Activated naive CD4-positive, alpha-beta T cell treated with anti-CD3 and anti-CD28 coated beads, Interleukin-2, amount 50 U/mL, for 72 hours (primary cell): ENCODE results near the gene PLD3. TPM values are rescaled to one million over a fixed set of nuclear protein-coding genes. Genes with fewer than 3 reads are reported as not detected.

ENCODE experiments used
- ATAC-seq, 2 donors: fragments of 150-1000 bp; cut with Tn5 transposase; 2 replicates each; pipeline ENCODE4 v1.10.0; 2021; ENCODE audit warnings: mild to moderate bottlenecking in 2 of 2, moderate library complexity in 2 of 2
- DNase-seq, 2 donors: peaks; one replicate each; pipeline ENCODE4 v3.0.0; 2021 to 2022; ENCODE audit warnings: low spot score in 2 of 2
- H3K27ac Mint-ChIP-seq, 2 donors: one replicate each; pipeline ENCODE4 v1.8.0; 2022; ENCODE audit warnings: mild to moderate bottlenecking in 2 of 2, mixed read lengths in 2 of 2
- H3K36me3 Mint-ChIP-seq, 2 donors: one replicate each; pipeline ENCODE4 v1.8.0; 2022; ENCODE audit warnings: mixed read lengths in 2 of 2
- H3K9me3 Mint-ChIP-seq, 2 donors: one replicate each; pipeline ENCODE4 v1.8.0; 2022; ENCODE audit warnings: mixed read lengths in 2 of 2
- total RNA-seq, 2 donors: library from RNA; stranded (reverse); gene quantifications; one replicate each; pipeline ENCODE4 v1.2.3, GENCODE V29; 2022

The PLD3 gene
- total RNA-seq, 2 donors from 2014 or later: 79.9 to 85.4 TPM

DNA sequence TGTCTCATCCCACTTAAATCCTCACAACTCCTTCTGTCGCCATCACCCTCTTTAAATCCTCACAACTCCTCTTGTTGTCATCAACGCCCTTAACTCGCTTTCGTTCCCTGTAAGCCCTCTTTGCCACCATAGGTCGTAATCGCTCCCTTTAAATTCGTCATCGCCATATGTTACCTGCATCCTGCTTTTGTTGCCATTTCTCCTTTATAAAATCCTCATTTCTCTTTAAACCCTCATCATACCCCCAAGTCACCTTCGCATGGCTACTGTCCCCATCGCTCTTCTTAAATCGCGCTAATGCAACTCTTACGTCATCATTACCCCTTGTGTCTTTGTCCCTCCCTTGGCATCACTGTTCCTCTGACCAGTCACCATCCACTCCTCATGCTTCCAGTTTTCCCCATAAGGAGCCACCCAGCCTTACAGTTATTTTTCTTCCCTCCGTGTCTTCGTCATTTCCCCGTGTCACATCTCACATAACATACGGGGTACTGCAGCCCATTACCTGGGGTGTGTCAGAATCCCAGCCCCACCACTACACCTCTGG, 539 bp downstream of the PLD3 start:
- Mint-ChIP-seq H3K27ac (peak overlapping the region; percentile 88 to 92), H3K9me3 (no peaks in the 10 kb centered on the region), H3K36me3 (peaks cover 7% of the 10 kb centered on the region in 2 donors)
- no peak for ATAC-seq
- peak in 1 of 2 donors; percentile 10 for DNase-seq

- no peak for ATAC-seq
- Mint-ChIP-seq H3K27ac (peak overlapping the region; percentile 61 to 90), H3K9me3 (no peaks in the 10 kb centered on the region), H3K36me3 (no peaks in the 10 kb centered on the region)
- no peak for DNase-seq
Observed at GRCh38 chr19:40355975-40356680, 7.6 kb downstream of the PLD3 start.

GRCh38 chr19:40356681-40357595, 8.4 kb downstream of the PLD3 start:
- Mint-ChIP-seq H3K9me3 (no peaks in the 10 kb centered on the region), H3K36me3 (no peaks in the 10 kb centered on the region), H3K27ac (peak overlapping the region in 1 of 2 donors; percentile 61)
- ATAC-seq (no peak), DNase-seq (no peak)

DNA sequence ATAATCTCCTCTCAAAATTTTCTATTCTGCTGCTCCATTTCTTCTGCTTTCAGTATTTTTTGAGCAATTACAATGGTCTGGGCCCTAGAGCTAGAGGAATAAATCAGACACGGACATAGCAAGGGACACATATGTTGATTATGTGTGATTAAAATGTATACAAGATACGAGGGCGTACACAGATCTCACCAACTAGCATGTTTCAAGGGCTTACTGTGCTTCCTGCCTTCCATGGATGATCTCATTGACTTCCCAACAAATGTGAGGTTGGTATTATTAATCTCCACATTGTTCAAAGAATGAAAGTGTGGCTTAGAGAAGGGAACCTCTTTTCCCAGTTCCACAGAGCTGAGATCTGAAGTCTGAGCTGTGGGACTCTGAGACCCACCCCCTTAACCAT, 9.1 kb downstream of the PLD3 start:
- Mint-ChIP-seq H3K36me3 (no peaks in the 10 kb centered on the region), H3K9me3 (no peaks in the 10 kb centered on the region), H3K27ac (peak overlapping the region in 1 of 2 donors; percentile 12)
- DNase-seq: no peak
- ATAC-seq: no peak

DNA sequence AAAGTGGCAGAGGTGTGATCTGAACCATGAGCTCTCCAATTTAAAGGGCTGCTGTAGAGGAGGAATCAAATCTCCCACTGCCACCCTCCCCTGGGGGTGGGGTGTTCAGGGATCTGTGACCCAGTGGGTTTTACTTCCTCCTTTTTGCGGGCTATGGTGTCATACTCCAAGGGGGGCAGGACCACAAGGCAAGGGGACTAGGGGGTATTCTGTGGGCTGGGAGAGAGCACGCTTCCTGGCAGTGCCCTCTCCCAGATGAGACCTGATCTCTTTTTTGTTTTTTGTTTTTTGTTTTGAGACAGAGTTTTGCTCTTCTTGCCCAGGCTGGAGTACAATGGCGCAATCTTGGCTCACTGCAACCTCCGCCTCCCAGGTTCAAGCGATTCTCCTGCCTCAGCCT, 10.3 kb downstream of the PLD3 start:
- Mint-ChIP-seq H3K9me3 (no peaks in the 10 kb centered on the region), H3K36me3 (no peaks in the 10 kb centered on the region), H3K27ac (no peak overlapping the region)
- no peak for DNase-seq
- ATAC-seq: no peak

DNA sequence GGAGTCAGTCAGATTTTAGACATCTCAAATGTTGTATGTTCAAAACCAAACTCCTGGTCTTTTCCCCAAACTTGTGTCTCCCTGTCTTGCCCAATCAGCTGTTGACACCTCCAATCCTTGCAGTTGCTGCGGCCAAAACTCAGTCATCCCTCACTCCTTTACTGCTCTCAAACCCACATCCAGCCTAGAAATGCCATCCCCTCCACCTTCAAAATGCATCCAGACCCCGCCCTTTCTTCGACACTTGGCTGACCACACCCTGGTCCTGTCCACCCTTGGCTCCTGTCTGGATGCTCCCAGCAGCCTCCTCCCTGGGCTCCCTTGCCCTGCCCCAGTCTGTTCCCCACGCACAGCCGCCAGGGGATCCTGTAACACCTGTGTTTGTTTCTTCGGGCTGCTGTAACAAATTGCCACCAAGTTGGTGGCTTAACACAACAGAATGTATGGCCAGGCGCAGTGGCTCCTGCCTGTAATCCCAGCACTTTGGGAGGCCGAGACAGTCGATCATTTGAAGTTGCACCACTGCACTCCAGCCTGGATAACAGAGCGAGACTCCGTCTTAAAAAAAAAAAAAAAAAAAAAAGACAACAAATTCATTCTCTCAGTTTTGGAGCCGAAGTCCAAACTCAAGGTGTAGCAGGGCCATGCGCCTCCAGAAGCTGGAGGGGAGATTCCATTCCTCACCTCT, 11.7 kb downstream of the PLD3 start:
- Mint-ChIP-seq H3K9me3 (no peaks in the 10 kb centered on the region), H3K36me3 (no peaks in the 10 kb centered on the region), H3K27ac (peak overlapping the region in 1 of 2 donors; percentile 69)
- ATAC-seq (no peak), DNase-seq (no peak)

DNA sequence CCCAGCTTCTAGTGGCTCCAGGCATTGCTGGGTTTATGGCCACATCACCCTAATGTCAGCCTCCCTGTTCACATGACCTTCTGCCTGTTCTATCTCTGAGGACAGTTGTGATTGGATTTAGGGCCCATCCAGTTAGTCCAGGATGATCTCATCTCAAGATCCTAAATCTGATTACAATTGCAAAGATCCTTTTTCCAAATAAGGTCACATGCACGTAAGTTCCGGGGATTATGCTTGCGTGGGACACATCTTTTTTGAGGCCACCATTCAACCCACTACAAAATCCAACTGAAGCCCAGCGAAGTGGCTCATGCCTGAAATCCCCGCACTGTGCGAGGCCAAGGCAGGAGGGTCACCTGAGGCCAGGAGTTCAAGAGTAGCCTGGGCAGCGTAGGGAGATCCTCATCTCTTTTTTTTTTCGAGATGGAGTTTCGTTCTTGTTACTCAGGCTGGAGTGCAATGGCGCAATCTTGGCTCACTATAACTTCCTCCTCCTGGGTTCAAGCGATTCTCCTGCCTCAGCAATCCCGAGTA, 12.3 kb downstream of the PLD3 start:
- ATAC-seq: no peak

GRCh38 chr19:40362160-40362559, 13.7 kb downstream of the PLD3 start:
- peak overlapping the region in 1 of 2 donors; percentile 33 for H3K27ac Mint-ChIP-seq
- no peaks in the 10 kb centered on the region for H3K9me3 Mint-ChIP-seq
- DNase-seq (no peak), ATAC-seq (no peak)
- no peaks in the 10 kb centered on the region for H3K36me3 Mint-ChIP-seq

More for the DNA sequence above, 12.3 kb downstream of the PLD3 start:
- no peaks in the 10 kb centered on the region for H3K36me3 Mint-ChIP-seq
- no peak for DNase-seq
- H3K27ac Mint-ChIP-seq: no peak overlapping the region
- H3K9me3 Mint-ChIP-seq: no peaks in the 10 kb centered on the region

DNA sequence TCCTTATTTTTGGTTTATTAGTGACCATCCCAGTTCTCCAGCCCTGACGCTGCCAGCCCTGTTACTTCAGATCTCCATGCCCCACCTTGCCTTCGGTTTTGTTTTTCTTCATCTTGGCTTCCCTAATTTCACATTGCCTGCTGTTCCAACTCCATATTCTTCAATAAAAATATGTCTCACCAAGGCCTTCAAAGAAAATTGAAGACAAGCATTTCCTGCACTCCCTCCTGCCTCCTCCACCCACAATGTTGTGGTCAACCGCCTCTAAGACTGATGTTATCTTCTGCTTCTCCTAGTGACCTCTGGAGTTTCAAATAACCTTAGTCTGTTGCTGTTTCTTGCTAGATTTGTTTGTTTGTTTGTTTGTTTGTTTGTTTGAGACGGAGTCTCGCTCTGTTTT, 14.6 kb downstream of the PLD3 start:
- H3K9me3 Mint-ChIP-seq: no peaks in the 10 kb centered on the region
- H3K27ac Mint-ChIP-seq: peak overlapping the region; percentile 6 to 40
- H3K36me3 Mint-ChIP-seq: no peaks in the 10 kb centered on the region
- DNase-seq: no peak
- ATAC-seq: no peak

DNA sequence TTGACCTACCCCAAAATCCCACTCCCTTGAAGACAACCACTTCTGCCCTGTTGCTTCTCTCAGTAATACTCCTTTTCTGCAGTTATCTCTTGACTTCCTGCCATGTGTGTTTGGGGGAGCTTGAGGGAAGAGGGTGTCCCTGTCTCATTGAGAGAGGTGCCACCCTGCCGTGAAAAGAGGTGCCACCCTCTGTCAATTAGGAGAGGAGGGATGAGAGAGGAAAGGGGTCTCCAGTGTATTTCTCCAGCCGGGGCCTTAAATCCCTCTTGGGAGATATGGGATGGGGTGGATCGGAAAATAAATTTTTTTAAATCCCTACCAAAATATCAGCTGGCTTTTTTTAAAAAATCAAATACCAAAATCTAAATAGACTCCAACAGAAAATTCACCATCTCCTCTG, 16.5 kb downstream of the PLD3 start:
- Mint-ChIP-seq H3K36me3 (no peaks in the 10 kb centered on the region), H3K9me3 (no peaks in the 10 kb centered on the region), H3K27ac (no peak overlapping the region)
- DNase-seq (no peak), ATAC-seq (no peak)

DNA sequence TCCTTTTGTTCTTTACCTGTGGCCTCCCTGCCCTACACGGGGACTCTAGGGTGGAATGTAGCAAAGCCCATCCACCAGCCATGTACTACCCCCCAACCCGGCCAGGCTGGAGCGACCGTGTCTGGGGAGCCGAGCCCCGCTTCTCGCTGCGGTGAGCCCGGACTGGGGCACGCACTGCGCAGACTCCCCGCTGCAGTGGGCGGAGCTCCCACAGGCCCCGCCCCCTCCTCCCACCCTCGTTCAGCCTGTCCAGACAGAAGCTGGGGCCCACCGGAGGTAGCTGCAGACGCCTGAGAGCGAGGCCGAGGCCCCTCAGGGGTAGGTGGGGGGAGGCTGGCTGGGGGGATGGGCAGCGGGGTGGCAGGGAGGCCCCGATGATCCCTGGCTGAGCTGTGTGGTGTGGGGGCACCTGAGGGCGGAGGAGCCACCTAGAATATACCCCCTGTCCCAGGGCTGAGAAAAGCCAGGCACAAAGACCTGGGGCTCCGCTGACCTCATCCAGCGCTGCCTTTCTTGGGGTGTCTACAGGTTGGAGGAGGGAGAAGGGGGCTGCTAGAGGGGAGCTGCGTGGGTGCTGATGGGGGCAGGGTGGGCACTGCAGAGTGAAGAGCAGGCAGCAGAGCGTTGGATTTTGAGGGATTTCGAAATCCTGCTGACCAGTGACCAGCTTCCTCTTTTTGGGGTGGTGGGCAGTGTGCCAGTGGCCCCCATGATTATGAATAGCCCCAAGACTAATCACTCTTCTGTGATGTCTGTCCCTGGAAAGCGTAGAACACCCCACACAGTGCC, 17.3 kb downstream of the PLD3 start:
- no peaks in the 10 kb centered on the region for H3K9me3 Mint-ChIP-seq
- ATAC-seq (peak; percentile 39 to 85), DNase-seq (peak in 1 of 2 donors; percentile 48)
- no peak overlapping the region for H3K27ac Mint-ChIP-seq
- no peaks in the 10 kb centered on the region for H3K36me3 Mint-ChIP-seq

DNA sequence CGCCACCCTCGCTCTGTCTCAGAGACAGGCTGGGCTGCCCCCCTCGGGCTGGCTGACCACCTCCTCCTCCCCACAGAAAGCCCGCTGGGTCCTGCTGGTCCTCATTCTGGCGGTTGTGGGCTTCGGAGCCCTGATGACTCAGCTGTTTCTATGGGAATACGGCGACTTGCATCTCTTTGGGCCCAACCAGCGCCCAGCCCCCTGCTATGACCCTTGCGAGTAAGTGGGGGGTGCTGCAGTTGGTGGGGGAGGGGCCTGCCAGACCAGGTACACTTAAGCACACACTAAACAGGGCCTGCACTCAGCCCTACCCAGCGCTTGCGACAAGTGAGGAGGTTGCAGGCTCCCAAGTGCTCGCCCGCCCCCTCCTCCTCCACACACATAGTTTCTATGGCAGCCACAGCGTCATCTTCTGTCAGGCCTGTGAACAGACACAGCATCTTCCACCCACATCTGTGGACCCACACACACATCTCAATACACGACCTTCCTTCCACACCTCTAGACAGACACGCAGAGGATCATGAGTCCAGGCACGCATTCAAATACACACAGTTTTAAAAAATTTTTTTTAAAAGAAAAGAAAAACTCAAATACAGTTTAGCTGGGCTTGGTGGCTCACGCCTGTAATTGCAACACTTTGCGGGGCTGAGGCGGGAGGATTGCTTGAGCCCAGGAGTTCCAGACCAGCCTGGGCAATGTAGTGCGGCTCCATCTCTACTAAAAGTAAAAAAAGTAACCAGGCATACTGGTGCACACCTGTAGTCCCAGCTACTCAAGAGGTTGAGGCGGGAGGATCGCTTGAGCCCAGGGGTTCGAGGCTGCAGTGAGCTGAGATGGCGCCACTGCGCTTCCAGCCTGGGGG, 18.4 kb downstream of the PLD3 start:
- Mint-ChIP-seq H3K9me3 (no peaks in the 10 kb centered on the region), H3K27ac (no peak overlapping the region), H3K36me3 (no peaks in the 10 kb centered on the region)
- ATAC-seq (no peak), DNase-seq (no peak)

GRCh38 chr19:40367577-40368434, 19.3 kb downstream of the PLD3 start:
- H3K36me3 Mint-ChIP-seq: no peaks in the 10 kb centered on the region
- DNase-seq: no peak
- H3K9me3 Mint-ChIP-seq: no peaks in the 10 kb centered on the region
- ATAC-seq: no peak
- H3K27ac Mint-ChIP-seq: no peak overlapping the region

DNA sequence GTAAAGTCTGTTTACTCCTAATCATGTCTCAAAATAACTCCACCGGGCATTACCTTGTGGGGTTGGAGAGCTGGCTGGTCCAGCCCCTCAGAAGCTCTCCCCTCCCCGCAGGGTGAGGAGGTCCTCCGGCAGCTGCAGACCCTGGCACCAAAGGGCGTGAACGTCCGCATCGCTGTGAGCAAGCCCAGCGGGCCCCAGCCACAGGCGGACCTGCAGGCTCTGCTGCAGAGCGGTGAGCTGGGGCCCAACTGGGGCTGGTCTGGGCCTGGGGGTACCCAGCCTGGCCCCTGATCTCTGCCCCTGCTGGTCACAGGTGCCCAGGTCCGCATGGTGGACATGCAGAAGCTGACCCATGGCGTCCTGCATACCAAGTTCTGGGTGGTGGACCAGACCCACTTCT, 21.3 kb downstream of the PLD3 start:
- no peaks in the 10 kb centered on the region for H3K9me3 Mint-ChIP-seq
- ATAC-seq (no peak), DNase-seq (no peak)
- H3K27ac Mint-ChIP-seq: no peak overlapping the region
- no peaks in the 10 kb centered on the region for H3K36me3 Mint-ChIP-seq
